ENCODE data around the gene NDUFS5.
"Not testable (repeated sequence)": the region's sequence is repeated elsewhere in the genome, so short reads cannot be mapped to it uniquely, and the experiment has no call there.

NDUFS5 gene

DNA sequence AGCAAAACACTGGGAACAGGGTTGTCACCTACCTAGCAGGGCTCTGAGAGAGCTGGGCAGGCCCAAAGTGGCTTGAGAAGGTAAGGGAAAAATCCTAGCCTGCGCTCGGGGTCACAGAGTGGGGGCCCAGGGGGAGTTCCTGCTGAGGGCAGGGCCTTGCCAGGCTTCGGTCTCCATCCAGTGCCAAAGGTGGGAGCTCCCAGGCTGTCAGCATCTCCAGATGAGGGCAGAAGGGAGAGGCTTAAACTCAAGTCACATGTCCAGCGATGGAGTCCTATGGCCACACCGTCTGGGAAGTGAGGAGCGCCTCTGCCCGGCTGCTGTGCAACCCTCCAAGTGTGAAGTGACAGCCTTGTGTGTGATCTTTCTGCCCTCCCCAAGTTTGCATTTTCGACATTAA is 11.2 kb upstream of the NDUFS5 start:
- DNase-seq (ENCODE audit: low read depth in 2 of 3, low spot score in 1 of 3), result not testable (repeated sequence)

DNA sequence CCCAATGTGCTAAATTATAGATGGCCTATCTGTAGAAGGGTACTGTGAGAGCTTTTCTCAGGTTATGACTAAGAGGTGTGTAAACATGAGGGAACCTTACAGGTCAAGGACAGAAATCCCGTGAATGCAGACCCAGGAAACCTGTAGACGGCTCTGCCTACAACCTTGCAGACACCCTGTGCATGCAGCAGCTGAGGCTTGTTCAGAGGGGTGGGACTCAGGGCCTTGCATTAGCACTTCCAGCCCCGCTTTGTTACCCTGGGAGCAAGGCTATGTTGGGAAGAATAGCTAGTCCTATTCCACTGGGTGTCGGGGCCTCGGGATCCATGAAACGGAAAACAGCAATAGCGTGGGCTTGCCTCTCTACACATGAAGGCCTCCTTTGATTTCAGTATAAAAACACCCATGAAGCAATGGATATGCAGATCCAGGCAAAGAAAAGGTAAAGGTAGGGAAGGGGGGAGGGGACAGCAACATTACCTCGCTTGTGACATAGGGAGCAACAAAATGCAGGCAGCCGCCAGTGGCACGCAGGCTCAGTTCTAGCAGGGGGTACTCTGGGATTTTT is 9.5 kb upstream of the NDUFS5 start:
- no peak for DNase-seq (ENCODE audit: low read depth in 2 of 3, low spot score in 1 of 3)

DNA sequence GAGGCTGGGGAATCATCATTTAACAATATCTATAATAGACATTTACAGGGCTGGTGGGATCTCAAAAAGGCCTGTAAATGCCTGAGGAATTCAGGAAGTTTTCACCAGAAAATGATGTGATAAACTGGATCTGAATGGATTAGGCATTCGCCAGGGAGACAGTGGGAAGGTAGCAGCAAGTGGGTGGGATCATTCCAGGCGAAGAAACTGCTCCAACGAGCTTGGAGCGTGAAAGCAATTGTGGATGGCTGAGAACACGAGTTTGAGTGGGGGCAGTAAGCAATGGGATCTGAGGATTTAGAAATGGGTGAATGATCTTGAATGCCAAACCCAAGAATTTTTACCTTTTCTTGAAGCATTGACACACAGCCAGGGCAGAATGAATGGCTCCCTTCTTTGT is 8.9 kb upstream of the NDUFS5 start:
- DNase-seq (ENCODE audit: low read depth in 2 of 3, low spot score in 1 of 3), result no peak

DNA sequence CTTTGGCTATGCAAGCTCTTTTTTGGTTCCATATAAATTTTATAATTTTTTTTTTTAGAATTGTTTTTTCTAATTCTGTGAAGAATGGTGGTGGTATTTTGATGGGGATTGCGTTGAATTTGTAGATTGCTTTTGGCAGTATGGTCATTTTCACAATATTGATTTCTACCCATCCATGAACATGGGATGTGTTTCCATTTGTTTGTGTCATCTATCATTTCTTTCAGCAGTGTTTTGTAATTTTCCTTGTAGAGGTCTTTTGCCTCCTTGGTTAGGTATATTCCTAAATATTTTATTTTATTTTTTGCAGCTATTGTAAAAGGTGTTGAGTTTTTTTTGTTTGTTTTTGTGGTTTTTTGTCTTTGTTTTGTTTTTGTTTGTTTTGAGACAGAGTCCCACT is 5.7 kb upstream of the NDUFS5 start:
- not testable (repeated sequence) for DNase-seq (ENCODE audit: low read depth in 2 of 3, low spot score in 1 of 3)

DNA sequence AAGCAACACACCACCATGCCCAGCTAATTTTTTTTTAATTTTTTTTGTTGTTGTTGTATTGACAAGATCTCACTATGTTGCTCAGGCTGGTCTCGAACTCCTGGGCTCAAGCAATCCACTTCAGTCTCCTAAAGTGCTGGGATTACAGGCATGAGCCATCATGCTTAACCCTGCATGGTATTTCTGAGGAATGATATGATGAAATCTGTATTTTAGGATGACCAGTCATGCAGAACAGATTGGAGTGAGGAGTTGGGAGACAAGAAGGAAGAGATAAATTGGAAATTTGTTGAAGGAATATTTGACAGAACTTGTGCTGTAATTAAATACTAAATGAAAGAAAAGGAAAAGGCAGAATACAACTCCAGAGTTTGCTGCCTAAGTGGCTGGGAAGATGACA is 4.7 kb upstream of the NDUFS5 start:
- no peak for DNase-seq (ENCODE audit: low read depth in 2 of 3, low spot score in 1 of 3)

DNA sequence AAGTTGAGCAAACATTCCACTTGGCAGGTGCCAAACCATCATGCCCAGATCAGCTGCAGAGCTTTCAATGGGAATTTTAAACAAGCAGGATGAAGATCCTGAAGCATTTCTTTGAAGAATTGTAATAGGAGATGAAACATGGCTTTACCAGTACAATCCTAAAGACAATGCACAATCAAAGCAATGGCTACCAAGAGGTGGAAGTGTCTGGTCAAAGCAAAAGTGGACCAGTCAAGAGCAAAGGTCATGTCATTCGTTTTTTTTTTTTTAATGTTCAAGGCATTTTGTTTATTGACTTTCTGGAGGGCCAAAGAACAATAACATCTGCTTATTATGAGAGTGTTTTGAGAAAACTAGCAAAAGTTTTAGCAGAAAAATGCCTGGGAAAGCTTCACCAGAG is 3.0 kb upstream of the NDUFS5 start:
- DNase-seq (ENCODE audit: low read depth in 2 of 3, low spot score in 1 of 3), result no peak

DNA sequence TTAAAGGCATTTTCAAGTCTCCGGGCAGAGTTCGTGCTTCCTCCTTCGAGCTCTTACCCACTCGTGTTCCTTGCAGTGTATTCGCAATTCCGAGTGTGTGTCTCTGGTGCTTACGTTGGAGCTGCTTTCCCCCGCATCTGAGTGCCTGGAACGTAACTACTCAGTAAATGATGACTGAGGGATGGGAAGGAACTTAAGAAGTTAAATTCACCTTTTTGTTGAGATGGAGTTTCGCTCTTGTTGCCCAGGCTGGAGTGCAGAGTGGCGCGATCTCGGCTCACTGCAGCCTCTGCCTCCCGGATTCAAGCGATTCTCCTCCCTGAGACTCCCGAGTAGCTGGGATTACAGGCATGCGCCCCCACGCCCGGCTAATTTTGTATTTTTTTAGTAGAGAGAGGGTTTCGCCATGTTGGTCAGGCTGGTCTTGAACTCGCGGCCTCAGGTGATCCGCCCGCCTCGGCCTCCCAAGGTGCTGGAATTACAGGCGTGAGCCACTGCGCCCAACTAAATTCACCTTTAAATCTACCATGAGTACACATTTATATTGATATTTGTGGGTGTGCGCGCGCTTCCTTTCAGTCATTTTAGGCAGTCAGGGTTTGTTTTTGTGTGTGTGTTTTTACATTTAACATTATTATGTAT is 837 bp downstream of the NDUFS5 start:
- no peak for DNase-seq (ENCODE audit: low read depth in 2 of 3, low spot score in 1 of 3)

DNA sequence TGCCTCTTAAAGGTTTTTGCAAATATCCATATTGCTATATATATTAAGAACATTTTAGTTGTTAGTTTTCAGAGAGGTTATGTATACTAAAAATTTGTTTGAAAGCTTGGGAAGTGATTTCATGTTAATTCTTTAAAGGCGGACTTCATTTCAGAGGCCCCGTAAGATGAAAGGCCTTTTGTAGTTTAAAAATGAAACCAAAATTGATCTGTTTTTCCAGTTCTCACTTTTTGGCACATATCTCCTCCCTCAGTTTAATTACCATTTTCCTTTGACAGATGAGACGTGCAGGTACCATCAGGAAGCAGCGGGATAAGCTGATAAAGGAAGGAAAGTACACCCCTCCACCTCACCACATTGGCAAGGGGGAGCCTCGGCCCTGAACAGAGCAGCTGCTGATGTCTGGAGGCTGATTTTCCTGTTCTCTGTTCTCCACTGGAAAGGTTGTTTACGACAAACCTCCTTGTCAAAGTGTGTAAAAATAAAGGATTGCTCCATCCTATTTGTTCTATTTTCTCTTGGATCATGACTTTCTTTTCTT is 8.0 kb downstream of the NDUFS5 start:
- DNase-seq (ENCODE audit: low read depth in 2 of 3, low spot score in 1 of 3), result no peak

DNA sequence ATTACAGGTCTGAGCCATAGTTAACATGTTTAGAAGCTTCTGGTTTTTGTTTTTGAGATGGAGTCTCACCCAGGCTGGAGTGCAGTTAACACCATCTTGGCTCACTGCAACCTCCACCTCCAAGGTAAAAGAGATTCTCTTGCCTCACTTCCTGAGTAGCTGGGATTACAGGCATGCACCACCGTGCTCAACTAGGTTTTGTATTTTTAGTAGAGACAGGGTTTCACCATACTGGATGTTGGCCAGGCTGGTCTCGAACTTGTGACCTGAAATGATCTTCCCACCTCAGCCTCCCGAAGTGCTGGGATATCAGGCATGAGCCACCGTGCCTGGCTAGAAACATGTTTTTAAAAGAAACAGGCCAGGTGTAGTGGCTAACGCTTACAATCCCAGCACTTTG is 10.5 kb downstream of the NDUFS5 start:
- DNase-seq (ENCODE audit: low read depth in 2 of 3, low spot score in 1 of 3), result no peak

DNA sequence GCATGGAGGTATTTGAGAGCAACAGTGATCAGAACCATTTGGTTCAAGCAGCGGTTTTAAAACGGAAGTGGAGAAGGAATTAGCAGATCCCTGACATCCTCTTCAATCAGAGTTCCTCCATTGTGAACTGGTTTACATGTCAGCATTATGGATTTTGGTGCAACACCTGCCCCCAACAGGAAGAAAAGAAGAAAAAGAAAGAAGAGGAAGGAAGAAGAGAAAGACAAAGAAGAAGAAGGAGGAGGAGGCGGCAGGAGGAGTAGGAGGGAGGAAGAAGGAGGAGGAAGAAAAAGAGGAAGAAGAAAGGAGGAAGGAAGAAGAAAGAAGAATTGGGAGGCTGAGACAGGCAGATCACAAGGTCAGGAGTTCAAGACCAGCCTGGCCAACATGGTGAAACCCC is 17.4 kb downstream of the NDUFS5 start:
- no peak for DNase-seq (ENCODE audit: low read depth in 2 of 3, low spot score in 1 of 3)

DNA sequence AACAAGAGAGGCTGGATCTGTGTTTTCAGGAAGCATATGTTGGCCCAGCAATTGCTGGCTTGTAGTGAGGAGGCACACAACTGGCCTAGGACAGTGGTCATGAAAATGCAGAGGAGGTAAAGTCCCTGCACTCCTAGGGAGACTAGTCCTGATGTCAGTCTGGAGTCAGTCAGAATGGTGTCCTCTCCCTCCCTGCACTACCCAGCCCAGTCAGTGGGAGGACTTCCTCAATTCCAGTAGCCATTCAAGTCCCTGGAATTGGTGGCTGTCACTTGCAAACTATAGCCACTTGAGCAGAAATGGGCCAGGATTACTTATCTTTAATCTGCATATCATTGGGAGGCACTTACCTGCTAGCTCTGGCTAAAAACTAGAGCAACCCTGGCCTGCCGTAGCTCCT is 18.6 kb downstream of the NDUFS5 start:
- no peak for DNase-seq (ENCODE audit: low read depth in 2 of 3, low spot score in 1 of 3)

DNA sequence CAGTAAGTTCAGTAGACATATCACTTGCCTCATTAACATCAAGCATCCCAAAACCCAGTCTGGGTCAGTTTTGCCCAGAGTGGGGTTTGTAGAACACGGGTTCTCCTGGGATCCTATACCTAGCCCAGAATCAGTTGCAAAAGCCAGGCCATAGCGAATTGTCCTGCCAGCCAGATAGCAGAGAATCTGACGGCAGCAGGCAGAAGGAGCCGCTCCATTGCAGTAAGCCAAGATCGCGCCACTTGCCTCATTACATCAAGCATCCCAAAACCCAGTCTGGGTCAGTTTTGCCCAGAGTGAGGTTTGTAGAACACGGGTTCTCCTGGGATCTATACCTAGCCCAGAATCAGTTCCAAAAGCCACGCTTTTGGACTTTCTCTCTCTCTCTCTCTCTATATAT is 19.1 kb downstream of the NDUFS5 start:
- no peak for DNase-seq (ENCODE audit: low read depth in 2 of 3, low spot score in 1 of 3)

DNA sequence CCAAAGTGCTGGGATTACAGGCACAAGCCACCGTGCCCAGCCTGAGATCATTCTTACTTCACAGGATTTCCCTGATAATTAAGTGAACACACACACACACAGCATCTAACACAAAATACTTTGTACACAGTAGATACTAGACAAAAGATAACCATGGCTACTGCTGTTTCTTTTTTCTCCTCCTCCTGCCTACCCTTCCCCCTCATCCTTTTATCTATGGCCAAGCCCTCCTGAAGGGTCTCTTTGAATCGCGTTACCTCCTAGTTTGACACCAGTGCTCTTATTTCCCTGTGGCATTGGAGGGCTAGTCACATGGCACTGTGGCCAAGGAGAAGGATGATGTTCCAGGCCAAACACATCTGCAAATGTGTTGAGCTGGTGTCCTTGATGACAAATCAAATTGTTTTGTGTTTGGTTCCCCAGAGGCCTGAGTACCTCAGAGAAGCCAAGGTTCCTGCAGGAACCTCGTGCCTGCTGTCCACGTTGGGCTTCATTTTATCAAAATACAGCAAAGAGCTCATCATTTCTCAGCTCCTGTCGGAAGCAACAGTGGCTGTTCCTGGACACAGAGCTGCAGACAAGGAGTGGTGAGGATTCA is 20.6 kb downstream of the NDUFS5 start:
- DNase-seq (ENCODE audit: low read depth in 2 of 3, low spot score in 1 of 3), result no peak

DNA sequence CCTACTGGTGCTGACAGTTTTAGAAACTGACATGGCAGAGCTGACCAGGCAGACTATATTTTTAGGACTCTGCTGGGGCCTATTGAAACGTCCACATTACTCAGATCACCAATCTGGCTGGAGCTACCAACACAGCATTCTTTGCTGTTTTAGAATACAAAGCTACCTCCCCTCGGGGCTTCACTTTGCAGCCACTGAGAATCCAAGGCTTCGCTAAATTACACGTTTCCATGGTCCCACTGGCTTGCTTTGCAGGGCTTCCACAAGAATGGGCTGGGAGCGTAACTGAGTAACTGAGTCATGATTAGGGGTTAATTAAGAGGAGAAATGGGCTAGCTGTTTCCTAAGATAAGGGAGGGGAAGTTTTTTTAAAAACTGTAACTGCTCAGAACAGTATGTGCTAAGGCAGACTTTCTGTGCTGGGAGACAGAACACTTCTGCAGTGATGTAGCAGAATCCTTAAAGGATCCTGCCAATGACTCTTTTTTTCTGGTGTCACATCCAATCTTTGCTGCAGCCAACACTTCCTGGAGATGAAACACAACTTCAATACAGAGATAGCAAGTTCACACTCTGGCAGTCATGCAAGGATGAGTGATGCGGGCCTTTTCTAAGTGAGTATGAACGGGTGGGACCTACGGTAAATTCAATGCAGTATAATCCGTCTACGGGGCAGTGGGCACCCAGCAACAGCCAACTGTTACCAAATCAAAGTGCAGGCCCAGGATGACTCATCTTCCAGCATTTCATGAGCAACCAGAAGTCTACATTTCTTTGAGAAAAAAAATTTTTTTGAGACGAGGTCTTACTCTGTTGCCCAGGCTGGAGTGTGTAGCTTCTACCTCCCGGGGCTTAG is 21.5 kb downstream of the NDUFS5 start:
- no peak for DNase-seq (ENCODE audit: low read depth in 2 of 3, low spot score in 1 of 3)

DNA sequence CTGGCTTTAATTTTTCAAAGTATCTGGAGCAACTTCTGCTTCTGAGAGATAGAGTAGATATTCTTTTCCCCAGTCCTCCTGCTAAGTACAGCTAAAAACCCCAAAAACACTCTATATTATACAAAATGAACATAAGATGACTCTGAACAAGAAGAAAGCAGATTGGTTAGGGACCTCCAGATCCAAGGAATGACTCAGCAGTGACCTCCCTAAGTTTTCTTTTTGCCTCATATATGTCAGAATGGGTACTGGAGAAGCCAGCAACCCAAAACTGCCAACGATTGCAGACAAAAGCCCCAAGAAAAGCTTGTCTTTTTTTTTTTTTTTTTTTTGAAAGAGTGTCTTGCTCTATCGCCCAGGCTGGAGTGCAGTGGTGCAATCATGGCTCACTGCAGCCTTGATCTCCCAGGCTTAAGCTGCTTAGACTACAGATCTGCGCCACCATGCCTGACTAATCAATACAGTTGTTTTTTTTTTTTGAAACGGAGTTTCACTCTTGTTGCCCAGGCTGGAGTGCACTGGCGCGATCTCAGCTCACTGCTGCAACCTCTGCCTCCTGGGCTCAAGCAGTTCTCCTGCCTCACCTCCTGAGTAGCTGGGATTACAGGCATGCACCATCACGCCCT is 22.7 kb downstream of the NDUFS5 start:
- no peak for DNase-seq (ENCODE audit: low read depth in 2 of 3, low spot score in 1 of 3)

DNA sequence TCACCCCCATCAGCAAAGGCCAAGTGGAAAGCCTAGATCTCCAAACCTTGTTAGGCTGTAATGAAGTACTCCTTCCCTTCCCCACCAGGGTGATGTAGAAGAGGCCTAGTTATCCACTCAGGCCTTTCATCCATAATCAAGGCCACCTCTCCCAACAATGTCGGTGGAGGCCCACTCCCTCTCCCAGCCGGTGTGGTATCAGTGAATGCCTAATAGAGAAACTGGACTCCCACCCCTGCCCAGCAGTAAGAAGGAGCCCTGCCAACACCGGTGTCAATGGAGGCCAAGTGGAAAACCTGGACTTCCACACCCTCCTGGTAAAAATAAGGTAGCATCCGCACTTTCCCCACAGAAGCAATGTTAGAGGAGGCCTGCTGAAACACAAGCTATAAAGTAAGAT is 23.9 kb downstream of the NDUFS5 start:
- DNase-seq (ENCODE audit: low read depth in 2 of 3, low spot score in 1 of 3), result no peak

DNA sequence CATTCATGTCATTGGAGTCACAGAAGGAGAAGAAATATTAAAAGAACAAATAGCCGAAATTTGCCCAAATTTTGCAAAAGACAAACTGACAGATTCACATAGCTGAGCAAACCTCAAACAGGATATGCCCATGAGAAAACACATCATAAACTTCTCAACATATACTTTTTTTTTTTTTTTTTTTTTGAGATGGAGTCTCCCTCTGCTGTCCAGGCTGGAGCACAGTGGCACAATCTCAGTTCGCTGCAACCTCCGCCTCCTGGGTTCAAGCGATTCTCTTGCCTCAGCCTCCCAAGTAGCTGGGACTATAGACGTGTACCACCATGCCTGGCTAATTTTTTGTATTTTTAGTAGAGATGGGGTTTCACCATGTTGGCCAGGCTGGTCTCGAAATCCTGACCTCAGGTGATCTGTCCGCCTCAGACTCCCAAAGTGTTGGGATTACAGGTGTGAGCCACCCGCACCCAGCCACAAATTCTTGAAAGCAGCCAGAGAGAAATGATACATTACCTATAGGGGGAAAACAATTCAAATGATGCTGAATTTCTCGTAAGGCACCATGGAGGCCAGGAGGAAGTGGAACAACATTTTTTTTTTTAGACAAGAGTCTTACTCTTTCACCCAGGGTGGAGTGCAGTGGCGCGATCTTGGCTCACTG is 25.2 kb downstream of the NDUFS5 start:
- DNase-seq (ENCODE audit: low read depth in 2 of 3, low spot score in 1 of 3), result not testable (repeated sequence)

DNA sequence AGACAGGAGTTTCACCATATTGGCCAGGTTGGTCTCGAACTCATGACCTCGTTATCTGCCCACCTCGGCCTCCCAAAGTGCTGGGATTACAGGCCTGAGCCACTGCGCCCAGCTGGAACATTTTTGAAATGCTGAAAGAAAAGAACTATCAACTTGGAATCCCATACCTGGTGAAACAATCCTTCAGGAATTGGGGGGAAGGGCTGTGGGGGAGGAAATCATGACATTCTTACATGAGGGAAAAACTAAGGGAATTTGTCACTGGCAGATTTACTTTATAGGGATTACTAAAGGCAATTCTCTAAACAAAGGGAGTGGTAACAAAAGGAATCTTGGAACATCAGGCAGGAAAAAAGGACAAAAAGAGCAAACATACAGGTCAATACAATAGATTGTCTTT is 25.8 kb downstream of the NDUFS5 start:
- DNase-seq (ENCODE audit: low read depth in 2 of 3, low spot score in 1 of 3), result no peak

DNA sequence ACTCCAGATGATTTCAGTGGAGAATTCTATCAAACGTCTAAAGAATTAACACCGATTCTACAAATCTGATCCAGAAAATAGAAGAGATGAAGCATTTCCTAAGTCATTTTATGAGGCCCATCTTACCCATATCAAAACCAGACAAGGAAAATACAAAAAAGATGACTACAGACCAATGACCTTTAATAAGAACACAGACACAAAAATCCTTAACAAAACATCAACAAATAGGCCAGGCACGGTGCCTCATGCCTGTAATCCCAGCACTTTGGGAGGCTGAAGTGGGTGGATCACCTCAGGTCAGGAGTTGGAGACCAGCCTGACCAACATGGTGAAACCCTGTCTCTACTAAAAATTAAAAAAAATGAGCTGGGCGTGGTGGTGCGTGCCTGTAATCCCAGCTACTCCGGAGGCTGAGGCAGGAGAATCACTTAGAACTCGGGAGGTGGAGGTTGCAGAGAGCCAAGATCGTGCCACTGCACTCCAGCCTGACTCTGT is 29.1 kb downstream of the NDUFS5 start:
- not testable (repeated sequence) for DNase-seq (ENCODE audit: low read depth in 2 of 3, low spot score in 1 of 3)

DNA sequence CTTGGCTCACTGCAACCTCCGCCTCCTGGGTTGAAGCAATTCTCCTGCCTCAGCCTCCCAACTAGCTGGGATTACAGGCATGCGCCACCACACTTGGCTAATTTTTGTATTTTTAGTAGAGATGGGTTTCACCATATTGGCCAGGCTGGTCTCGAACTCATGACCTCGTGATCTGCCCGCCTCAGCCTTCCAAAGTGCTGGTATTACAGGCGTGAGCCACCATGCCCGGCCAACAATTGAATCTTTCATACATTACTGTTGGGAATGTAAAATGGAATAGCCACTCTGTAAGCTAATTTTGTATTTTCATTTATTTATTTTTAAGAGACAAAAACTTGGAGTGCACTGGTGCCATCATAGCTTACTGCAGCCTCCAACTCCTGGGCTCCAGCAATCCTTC is 35.4 kb downstream of the NDUFS5 start:
- DNase-seq (ENCODE audit: low read depth in 2 of 3, low spot score in 1 of 3), result not testable (repeated sequence)

DNA sequence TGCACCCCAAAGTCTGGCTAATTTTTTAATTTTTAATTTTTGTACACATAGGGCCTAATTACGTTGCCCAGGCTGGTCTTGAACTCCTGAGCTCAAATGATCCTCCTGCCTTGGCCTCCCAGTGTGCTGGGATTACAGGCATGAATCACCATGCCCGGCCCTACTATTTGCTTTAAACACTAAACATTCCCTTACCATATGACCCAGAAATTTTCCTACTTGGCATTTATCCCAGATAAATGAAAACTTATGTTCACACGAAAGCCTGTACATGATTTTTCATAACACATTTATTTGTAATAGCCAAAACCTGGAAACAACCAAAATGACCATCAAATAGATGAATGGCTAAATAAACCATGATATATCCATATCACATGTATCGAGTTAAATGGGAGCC is 35.8 kb downstream of the NDUFS5 start:
- DNase-seq (ENCODE audit: low read depth in 2 of 3, low spot score in 1 of 3), result no peak
